ENCODE data around the gene CPLX3. TPM values are rescaled to one million over a fixed set of nuclear protein-coding genes. Genes with fewer than 3 reads are reported as not detected.

CPLX3 gene
- total and polyA plus RNA-seq, 2 experiments from 2014 or later = not detected

GRCh38 chr15:74829991-74830390 lies 3.6 kb downstream of the CPLX3 start:
- H3K4me1 ChIP-seq (ENCODE audit: insufficient read depth) = no peaks in the 10 kb centered on the region
- DNase-seq (ENCODE audit: low spot score) = no peak
- H3K27ac ChIP-seq = no peak overlapping the region
- H3K9me3 ChIP-seq (ENCODE audit: low read depth) = no peaks in the 10 kb centered on the region
- H3K79me2 ChIP-seq = no peaks in the 10 kb centered on the region
- WGBS (ENCODE audit: low lambda C conversion rate, missing lambda C conversion rate) = 74% methylated on average over 6 of the region's 6 CpGs
- no peaks in the 10 kb centered on the region for H3K36me3 ChIP-seq (replicated peaks; ENCODE audit: insufficient read depth, low read depth)
- TF ChIP-seq EZH2phosphoT487 (IDR thresholded peaks at IDR 0.05; ENCODE audit: low read depth, severe bottlenecking, unreplicated experiment) (no peak), EZH2 (IDR thresholded peaks at IDR 0.05; ENCODE audit: borderline replicate concordance) (no peak), CTCF (IDR thresholded peaks at IDR 0.05; ENCODE audit: poor library complexity) (no peak)
- no peak overlapping the region for H3K4me3 ChIP-seq
- H3K4me2 ChIP-seq = no peak overlapping the region
- no peaks in the 10 kb centered on the region for H3K9me2 ChIP-seq (replicated peaks; ENCODE audit: insufficient read depth)
- H4K20me1 ChIP-seq (ENCODE audit: insufficient read depth, poor library complexity, severe bottlenecking) = no peaks in the 10 kb centered on the region
- H3K27me3 ChIP-seq = peaks cover 41% of the 10 kb centered on the region
- no peak overlapping the region for H2AFZ ChIP-seq

- Histone ChIP-seq H3K36me3 (replicated peaks; ENCODE audit: insufficient read depth, low read depth) (no peaks in the 10 kb centered on the region), H3K4me3 (no peak overlapping the region), H3K27me3 (peaks cover 36% of the 10 kb centered on the region), H2AFZ (no peak overlapping the region), H3K4me1 (ENCODE audit: insufficient read depth) (no peaks in the 10 kb centered on the region), H3K27ac (no peak overlapping the region), H4K20me1 (ENCODE audit: insufficient read depth, poor library complexity, severe bottlenecking) (no peaks in the 10 kb centered on the region), H3K9me3 (ENCODE audit: low read depth) (no peaks in the 10 kb centered on the region), H3K4me2 (no peak overlapping the region), H3K79me2 (no peaks in the 10 kb centered on the region), H3K9me2 (replicated peaks; ENCODE audit: insufficient read depth) (no peaks in the 10 kb centered on the region)
- 85% methylated on average over 5 of the region's 5 CpGs for WGBS (ENCODE audit: low lambda C conversion rate, missing lambda C conversion rate)
- TF ChIP-seq EZH2 (IDR thresholded peaks at IDR 0.05; ENCODE audit: borderline replicate concordance) = no peak
- no peak for TF ChIP-seq CTCF (IDR thresholded peaks at IDR 0.05; ENCODE audit: poor library complexity)
- TF ChIP-seq EZH2phosphoT487 (IDR thresholded peaks at IDR 0.05; ENCODE audit: low read depth, severe bottlenecking, unreplicated experiment) = no peak
- DNase-seq (ENCODE audit: low spot score) = no peak
Observed at GRCh38 chr15:74830868-74831267, 4.4 kb downstream of the CPLX3 start.

GRCh38 chr15:74831813-74832495 lies 5.5 kb downstream of the CPLX3 start:
- DNase-seq (ENCODE audit: low spot score) = no peak
- Histone ChIP-seq H3K27ac (no peak overlapping the region), H3K79me2 (no peaks in the 10 kb centered on the region), H3K9me2 (replicated peaks; ENCODE audit: insufficient read depth) (no peaks in the 10 kb centered on the region), H3K27me3 (peaks cover 27% of the 10 kb centered on the region), H2AFZ (no peak overlapping the region), H4K20me1 (ENCODE audit: insufficient read depth, poor library complexity, severe bottlenecking) (no peaks in the 10 kb centered on the region), H3K4me2 (no peak overlapping the region), H3K36me3 (replicated peaks; ENCODE audit: insufficient read depth, low read depth) (no peaks in the 10 kb centered on the region), H3K4me3 (no peak overlapping the region), H3K9me3 (ENCODE audit: low read depth) (no peaks in the 10 kb centered on the region), H3K4me1 (ENCODE audit: insufficient read depth) (no peaks in the 10 kb centered on the region)
- TF ChIP-seq EZH2 (IDR thresholded peaks at IDR 0.05; ENCODE audit: borderline replicate concordance) (no peak), EZH2phosphoT487 (IDR thresholded peaks at IDR 0.05; ENCODE audit: low read depth, severe bottlenecking, unreplicated experiment) (no peak), CTCF (IDR thresholded peaks at IDR 0.05; ENCODE audit: poor library complexity) (no peak)
- WGBS (ENCODE audit: low lambda C conversion rate, missing lambda C conversion rate) = 72% methylated on average over 15 of the region's 15 CpGs
